ENCODE results near the gene MYO1D.

DNA sequence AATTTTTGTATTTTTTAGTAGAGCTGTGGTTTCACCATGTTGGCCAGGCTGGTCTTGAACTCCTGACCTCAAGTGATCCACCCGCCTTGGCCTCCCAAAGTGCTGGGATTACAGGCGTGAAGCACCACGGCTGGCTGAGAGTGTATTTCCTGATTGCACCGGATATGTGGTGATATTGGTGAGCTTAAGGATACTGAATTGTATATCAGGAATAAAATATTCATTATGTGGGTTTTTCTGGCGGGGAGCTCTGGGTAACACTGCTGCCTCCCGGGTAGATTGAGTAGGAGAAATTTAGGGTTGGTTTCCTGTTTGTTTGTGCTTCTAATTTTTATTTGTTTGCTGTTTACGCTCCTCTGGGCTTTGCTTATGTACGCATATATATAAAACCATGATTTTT, 43.4 kb upstream of the MYO1D start:
- TF ChIP-seq SUZ12 (IDR thresholded peaks at IDR 0.05) = no peak
- TF ChIP-seq, protein P1, sequence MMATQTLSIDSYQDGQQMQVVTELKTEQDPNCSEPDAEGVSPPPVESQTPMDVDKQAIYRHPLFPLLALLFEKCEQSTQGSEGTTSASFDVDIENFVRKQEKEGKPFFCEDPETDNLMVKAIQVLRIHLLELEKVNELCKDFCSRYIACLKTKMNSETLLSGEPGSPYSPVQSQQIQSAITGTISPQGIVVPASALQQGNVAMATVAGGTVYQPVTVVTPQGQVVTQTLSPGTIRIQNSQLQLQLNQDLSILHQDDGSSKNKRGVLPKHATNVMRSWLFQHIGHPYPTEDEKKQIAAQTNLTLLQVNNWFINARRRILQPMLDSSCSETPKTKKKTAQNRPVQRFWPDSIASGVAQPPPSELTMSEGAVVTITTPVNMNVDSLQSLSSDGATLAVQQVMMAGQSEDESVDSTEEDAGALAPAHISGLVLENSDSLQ (IDR thresholded peaks at IDR 0.05) = no peak
- no peak for TF ChIP-seq FOXK2 (IDR thresholded peaks at IDR 0.05)
- no peak for TF ChIP-seq FOXA1 (IDR thresholded peaks at IDR 0.05)
- no peak for TF ChIP-seq FOXM1 (IDR thresholded peaks at IDR 0.05; ENCODE audit: borderline replicate concordance)
- TF ChIP-seq ELF4 (IDR thresholded peaks at IDR 0.05) = no peak
- no peak for TF ChIP-seq LEF1 (IDR thresholded peaks at IDR 0.05; ENCODE audit: borderline replicate concordance)
- no peak for TF ChIP-seq SP1 (IDR thresholded peaks at IDR 0.05)
- no peak for TF ChIP-seq BHLHE40 (IDR thresholded peaks at IDR 0.05; ENCODE audit: borderline replicate concordance)
- TF ChIP-seq CTBP1 (IDR thresholded peaks at IDR 0.05; ENCODE audit: borderline replicate concordance) = no peak
